Tibial artery (tissue), 4 donors: ENCODE measurements around the gene IPCEF1.

Experiments
- DNase-seq, 2 donors: peaks; one replicate each; pipeline ENCODE4 v3.0.0-alpha.2; 2019
- H3K27ac ChIP-seq, 2 donors: fragments of 200-600 bp; sonication (generic) in 1 of 2; 1 replicate in 1 of 2; 2 replicates in 1 of 2; pipeline ENCODE4 v1.5.1; 2018 to 2019; ENCODE audit warnings: mild to moderate bottlenecking in 1 of 2
- H3K27me3 ChIP-seq, 2 donors: fragments of 200-600 bp; sonication (generic) in 1 of 2; one replicate each; pipeline versions ENCODE4 v1.5.1 to v1.6.0; 2016 to 2019
- H3K36me3 ChIP-seq, 3 donors: fragments of 200-600 bp; sonication (generic) in 2 of 3; one replicate each; pipeline ENCODE4 v1.5.1; 2016 to 2019; ENCODE audit warnings: mild to moderate bottlenecking in 2 of 3
- H3K4me1 ChIP-seq, 4 donors: fragments of 200-600 bp; sonication (generic) in 2 of 4; 1 replicate in 3 of 4; 2 replicates in 1 of 4; pipeline ENCODE4 v1.5.1; 2016 to 2019
- H3K4me3 ChIP-seq, 2 donors: fragments of 200-600 bp; sonication (generic) in 1 of 2; 1 replicate in 1 of 2; 2 replicates in 1 of 2; pipeline ENCODE4 v1.5.1; 2018 to 2019; ENCODE audit warnings: mild to moderate bottlenecking in 2 of 2
- H3K9me3 ChIP-seq, 3 donors: fragments of 200-600 bp; sonication (generic) in 1 of 3; one replicate each; pipeline ENCODE4 v1.5.1; 2016 to 2019
- intact Hi-C: fragments of 100-400 bp; cut with DNase I; formaldehyde crosslinking; loops from one replicate; pipeline ENCODE4 v1.15.0; 2023; ENCODE audit warnings: low total_unique reads
- TF ChIP-seq, protein P1 (sequence below), 2 experiments: fragments of 200-600 bp in 1 of 2; fragments of 450-650 bp in 1 of 2; IDR thresholded peaks; one replicate each; pipeline ENCODE4 v1.5.1; 2017 to 2019; ENCODE audit warnings: antibody characterized with exemption in 2 of 2, mild to moderate bottlenecking in 1 of 2, moderate library complexity in 1 of 2

Gene IPCEF1

DNA sequence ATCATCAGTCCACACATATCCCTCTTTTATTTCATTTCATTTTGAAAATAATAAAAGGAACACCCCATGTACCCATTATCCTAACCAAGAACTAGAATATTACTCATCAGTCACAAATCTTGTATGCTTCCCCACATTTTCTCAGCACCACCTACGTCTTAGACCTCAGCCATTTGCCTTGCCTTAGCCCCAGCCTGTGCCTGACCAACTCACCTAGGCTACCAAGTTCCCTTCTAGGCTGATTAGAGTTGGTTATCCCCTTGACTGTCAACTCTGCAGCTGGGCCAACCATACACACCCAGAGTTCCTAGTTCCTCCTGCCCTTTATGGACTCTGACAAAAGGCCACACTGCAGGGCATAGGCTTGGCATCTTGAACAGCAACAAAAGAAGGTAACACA, 33.4 kb upstream of the IPCEF1 start:
- intact Hi-C loops, result no loop called here
- no peak overlapping the region for H3K27ac ChIP-seq
- peaks cover 0 to 20% (median 0%) of the 10 kb centered on the region in 4 donors for H3K4me1 ChIP-seq
- H3K4me3 ChIP-seq, result no peak overlapping the region
- TF ChIP-seq, protein P1, sequence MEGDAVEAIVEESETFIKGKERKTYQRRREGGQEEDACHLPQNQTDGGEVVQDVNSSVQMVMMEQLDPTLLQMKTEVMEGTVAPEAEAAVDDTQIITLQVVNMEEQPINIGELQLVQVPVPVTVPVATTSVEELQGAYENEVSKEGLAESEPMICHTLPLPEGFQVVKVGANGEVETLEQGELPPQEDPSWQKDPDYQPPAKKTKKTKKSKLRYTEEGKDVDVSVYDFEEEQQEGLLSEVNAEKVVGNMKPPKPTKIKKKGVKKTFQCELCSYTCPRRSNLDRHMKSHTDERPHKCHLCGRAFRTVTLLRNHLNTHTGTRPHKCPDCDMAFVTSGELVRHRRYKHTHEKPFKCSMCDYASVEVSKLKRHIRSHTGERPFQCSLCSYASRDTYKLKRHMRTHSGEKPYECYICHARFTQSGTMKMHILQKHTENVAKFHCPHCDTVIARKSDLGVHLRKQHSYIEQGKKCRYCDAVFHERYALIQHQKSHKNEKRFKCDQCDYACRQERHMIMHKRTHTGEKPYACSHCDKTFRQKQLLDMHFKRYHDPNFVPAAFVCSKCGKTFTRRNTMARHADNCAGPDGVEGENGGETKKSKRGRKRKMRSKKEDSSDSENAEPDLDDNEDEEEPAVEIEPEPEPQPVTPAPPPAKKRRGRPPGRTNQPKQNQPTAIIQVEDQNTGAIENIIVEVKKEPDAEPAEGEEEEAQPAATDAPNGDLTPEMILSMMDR (IDR thresholded peaks at IDR 0.05), result no peak
- H3K9me3 ChIP-seq, result peaks cover 0 to 3% (median 0%) of the 10 kb centered on the region in 3 donors
- no peaks in the 10 kb centered on the region for H3K36me3 ChIP-seq
- no peaks in the 10 kb centered on the region for H3K27me3 ChIP-seq
- DNase-seq, result no peak

DNA sequence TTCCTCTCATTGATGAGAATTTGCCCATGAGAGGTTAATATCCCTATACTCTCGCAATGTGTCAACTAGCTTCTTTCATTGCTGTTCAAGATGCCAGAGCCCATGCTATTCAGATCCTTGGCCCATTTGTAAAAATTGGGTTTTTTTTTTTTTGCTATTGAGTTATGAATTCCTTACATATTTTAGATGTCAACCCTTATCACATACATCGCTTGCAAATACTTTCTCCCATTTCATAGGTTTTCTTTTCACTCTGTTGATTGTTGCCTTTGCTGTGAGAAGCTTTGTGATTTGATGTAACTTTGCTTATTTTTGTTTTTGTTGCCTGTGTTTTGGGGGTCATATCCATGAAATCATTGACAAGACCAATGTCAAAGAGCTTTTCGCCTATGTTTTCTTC, 32.2 kb upstream of the IPCEF1 start:
- no peak for DNase-seq
- TF ChIP-seq, protein P1 (IDR thresholded peaks at IDR 0.05), result no peak
- Histone ChIP-seq H3K27ac (no peak overlapping the region), H3K4me1 (peaks cover 0 to 20% (median 0%) of the 10 kb centered on the region in 4 donors), H3K4me3 (no peak overlapping the region), H3K36me3 (no peaks in the 10 kb centered on the region), H3K27me3 (no peaks in the 10 kb centered on the region), H3K9me3 (peaks cover 0 to 3% (median 0%) of the 10 kb centered on the region in 3 donors)
- intact Hi-C loops, result no loop called here

DNA sequence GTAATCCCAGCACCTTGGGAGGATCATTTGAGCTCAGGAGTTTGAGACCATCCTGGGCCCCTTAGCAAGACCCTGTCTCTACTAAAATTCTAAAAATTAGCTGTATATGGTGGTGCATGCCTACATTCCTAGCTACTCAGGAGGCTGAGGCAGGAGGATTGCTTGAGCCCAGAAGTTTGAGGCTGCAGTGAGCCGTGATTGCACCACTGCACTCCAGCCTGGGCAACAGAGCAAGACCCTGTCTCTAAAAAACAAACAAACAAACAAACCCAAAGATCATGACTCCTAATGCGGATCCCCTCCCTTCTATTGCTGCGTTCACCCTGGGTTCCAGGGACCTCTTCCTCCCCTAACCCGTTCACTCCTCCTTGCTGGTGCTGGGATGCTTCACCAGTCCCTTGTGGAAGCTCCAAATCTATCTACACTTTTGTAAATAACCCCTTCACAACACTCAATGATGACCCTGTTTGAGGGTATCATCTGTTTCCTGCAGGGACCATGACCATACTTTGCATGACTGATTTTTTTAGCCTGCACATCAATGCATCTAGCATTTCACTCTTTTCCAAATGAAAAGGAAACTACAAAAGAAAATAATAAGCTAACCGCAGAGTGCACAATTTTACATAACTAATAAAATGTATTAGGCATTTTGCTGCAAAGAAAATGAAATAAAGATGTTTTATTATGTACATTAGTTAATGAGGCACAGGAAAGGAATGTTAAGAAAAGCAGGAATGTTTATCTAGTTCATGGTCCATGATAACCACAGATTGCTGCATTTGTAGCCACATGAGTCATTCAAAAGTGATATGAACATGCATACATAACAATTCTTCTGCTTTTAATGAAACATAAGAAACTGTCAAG, 30.5 kb upstream of the IPCEF1 start:
- H3K4me1 ChIP-seq, result peaks cover 0 to 20% (median 0%) of the 10 kb centered on the region in 4 donors
- peaks cover 0 to 3% (median 0%) of the 10 kb centered on the region in 3 donors for H3K9me3 ChIP-seq
- intact Hi-C loops, result no loop called here
- H3K36me3 ChIP-seq, result no peaks in the 10 kb centered on the region
- H3K27ac ChIP-seq, result no peak overlapping the region
- no peak overlapping the region for H3K4me3 ChIP-seq
- no peaks in the 10 kb centered on the region for H3K27me3 ChIP-seq
- DNase-seq, result no peak
- TF ChIP-seq, protein P1 (IDR thresholded peaks at IDR 0.05), result no peak

DNA sequence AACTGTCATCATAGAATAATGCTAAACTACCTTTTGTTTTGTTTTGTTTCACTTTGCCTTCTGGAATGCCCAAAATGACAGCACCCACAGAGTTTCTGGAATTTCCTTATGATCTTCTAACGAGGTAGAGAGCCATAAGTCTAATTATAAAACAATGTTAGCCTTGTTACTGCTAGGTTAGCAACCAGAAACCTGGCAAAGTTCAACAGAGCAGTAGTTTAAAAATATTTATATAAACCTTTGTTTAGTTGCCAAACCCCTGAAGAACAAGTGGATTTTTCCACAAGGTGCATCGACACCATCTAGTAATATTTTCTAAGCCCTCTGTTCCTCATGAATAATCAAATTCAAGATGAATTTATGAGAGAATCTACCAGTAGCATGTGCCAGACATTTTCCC, 27.6 kb upstream of the IPCEF1 start:
- no peaks in the 10 kb centered on the region for H3K36me3 ChIP-seq
- H3K4me3 ChIP-seq, result no peak overlapping the region
- no peak for DNase-seq
- intact Hi-C loops, result no loop called here
- peaks cover 0 to 2% (median 0%) of the 10 kb centered on the region in 3 donors for H3K9me3 ChIP-seq
- TF ChIP-seq, protein P1 (IDR thresholded peaks at IDR 0.05), result no peak
- H3K27ac ChIP-seq, result no peak overlapping the region
- no peaks in the 10 kb centered on the region for H3K27me3 ChIP-seq
- peaks cover 0 to 20% (median 0%) of the 10 kb centered on the region in 4 donors for H3K4me1 ChIP-seq

DNA sequence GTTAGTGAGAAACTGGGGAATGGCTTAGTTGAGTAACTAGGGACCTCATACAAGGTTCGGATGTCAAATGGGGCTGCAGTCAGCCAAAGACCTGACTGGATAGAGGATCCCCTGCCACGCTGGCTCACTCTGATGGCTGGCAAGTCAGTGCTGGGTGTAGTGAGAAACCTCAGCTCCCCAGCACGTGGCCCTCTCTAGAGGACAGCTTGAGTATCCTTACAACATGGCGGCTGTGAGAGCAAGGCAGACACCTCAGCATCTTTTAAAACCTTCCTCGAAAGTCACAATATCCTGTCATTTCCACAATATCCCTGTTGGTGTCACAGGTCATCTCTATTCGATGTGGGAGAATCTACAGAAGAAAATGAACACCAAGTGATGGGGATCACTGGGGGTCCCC, 26.7 kb upstream of the IPCEF1 start:
- TF ChIP-seq, protein P1 (IDR thresholded peaks at IDR 0.05), result no peak
- intact Hi-C loops, result no loop called here
- H3K27me3 ChIP-seq, result no peaks in the 10 kb centered on the region
- H3K9me3 ChIP-seq, result no peaks in the 10 kb centered on the region
- peaks cover 0 to 15% (median 0%) of the 10 kb centered on the region in 4 donors for H3K4me1 ChIP-seq
- no peak overlapping the region for H3K27ac ChIP-seq
- H3K4me3 ChIP-seq, result no peak overlapping the region
- H3K36me3 ChIP-seq, result no peaks in the 10 kb centered on the region
- no peak for DNase-seq
